Omental fat pad (tissue), 4 donors: Measurements from ENCODE around the gene TNXB. TPM values are rescaled to one million over a fixed set of nuclear protein-coding genes. Genes with fewer than 3 reads are reported as not detected.
A peak's percentile ranks its signal among the peaks of the same experiment; 100 is the strongest.

Experiments used
- ATAC-seq: fragments of 150-250 bp; one replicate; pipeline ENCODE4 v1.9.1; 2016; ENCODE audit warnings: mild to moderate bottlenecking, moderate library complexity; ENCODE audit not compliant: low FRiP score
- DNase-seq: peaks from one replicate; pipeline ENCODE4 v3.0.0-alpha.2; 2019; ENCODE audit warnings: low spot score
- total RNA-seq, 4 donors: library from RNA; depleted of rRNA; stranded (reverse); fragments of >200 nt; gene quantifications; one replicate each; pipeline ENCODE4 v1.1.0, GENCODE V29; 2016
- TF ChIP-seq, protein P1 (sequence below), 3 donors: fragments of 450-650 bp; IDR thresholded peaks; one replicate each; pipeline ENCODE4 v1.5.1; 2016 to 2017; ENCODE audit warnings: antibody characterized with exemption in 3 of 3, mild to moderate bottlenecking in 3 of 3, moderate library complexity in 2 of 3

Gene TNXB
- total RNA-seq, 4 donors from 2014 or later, result 129 to 311 (median 137) TPM

DNA sequence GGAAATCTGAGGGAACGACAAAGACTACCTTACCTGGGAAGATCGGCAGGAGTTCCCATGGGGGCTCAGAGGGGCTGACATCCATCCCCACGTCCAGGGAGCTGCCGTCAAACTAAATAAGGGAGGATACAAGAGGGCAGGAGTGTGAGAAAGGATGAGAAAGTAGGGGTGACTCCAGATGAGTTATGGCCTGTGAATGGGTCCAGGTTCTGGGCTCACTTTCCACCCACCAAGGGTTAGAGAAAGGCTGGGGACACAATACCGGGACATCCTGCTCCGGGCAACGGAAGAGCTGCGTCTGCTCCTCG lies 18.2 kb upstream of the TNXB start:
- ATAC-seq (no peak), DNase-seq (no peak)
- TF ChIP-seq, protein P1, sequence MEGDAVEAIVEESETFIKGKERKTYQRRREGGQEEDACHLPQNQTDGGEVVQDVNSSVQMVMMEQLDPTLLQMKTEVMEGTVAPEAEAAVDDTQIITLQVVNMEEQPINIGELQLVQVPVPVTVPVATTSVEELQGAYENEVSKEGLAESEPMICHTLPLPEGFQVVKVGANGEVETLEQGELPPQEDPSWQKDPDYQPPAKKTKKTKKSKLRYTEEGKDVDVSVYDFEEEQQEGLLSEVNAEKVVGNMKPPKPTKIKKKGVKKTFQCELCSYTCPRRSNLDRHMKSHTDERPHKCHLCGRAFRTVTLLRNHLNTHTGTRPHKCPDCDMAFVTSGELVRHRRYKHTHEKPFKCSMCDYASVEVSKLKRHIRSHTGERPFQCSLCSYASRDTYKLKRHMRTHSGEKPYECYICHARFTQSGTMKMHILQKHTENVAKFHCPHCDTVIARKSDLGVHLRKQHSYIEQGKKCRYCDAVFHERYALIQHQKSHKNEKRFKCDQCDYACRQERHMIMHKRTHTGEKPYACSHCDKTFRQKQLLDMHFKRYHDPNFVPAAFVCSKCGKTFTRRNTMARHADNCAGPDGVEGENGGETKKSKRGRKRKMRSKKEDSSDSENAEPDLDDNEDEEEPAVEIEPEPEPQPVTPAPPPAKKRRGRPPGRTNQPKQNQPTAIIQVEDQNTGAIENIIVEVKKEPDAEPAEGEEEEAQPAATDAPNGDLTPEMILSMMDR (IDR thresholded peaks at IDR 0.05), result no peak

DNA sequence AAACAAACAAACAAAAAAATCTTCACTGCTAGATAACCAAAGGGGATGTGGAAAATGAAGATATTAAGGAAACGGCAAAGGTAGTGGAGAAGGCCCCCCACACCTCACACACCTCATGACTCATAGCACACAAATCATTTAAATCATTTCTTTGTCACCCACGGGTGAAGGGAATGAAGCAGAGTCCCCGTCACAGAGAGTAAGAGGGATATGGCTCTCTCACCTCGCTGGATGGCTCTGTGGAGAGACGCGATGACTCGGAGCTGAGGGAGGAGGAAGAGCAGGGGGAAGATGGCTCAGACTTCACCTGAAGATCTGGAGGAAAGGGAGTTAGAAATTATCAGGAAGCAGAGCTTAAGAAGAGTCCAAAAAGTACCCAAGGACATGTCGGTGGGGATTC lies 17.7 kb upstream of the TNXB start:
- DNase-seq (no peak), ATAC-seq (no peak)
- TF ChIP-seq, protein P1 (IDR thresholded peaks at IDR 0.05), result no peak

DNA sequence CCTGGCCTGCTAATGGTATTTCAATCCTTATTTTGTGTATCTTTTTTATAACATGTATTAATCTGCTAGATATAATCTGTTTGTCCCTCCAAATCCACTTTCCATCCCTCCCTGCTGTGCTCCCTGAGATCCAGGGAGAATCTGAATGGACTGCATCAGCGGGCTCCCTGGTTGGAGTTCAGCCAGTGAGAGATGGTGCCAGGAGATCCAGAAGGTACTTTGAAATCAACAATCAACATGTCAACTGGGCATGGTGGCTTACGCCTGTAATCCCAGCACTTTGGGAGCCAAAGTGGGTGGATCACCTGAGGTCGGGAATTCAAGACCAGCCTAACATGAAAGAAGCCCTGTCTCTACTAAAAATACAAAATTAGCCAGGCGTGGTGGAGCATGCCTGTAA lies 14.5 kb upstream of the TNXB start:
- DNase-seq, result no peak
- TF ChIP-seq, protein P1 (IDR thresholded peaks at IDR 0.05), result no peak
- ATAC-seq, result no peak

DNA sequence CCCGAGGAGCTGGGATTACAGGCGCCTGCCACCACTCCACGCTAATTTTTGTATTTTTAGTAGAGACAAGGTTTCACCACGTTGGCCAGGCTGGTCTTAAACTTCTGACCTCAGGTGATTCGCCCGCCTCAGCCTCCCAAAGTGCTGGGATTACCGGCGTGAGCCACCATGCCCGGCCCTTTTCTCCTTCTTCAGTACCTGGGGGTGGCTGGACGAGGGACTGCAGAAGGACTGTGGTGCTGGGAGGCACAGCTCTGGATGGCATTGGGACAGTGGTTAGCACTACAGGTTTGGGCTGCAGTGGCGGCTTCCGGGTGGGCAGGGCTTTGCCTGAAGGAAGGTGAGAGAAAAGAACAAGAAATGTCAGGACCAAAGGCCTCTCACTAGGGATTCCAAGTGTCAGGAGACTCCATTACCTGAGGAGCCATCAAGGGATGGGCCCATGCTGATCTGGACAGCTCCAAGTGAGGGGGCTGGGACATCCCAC lies 11.5 kb upstream of the TNXB start:
- TF ChIP-seq, protein P1 (IDR thresholded peaks at IDR 0.05), result no peak
- no peak for DNase-seq
- no peak for ATAC-seq

DNA sequence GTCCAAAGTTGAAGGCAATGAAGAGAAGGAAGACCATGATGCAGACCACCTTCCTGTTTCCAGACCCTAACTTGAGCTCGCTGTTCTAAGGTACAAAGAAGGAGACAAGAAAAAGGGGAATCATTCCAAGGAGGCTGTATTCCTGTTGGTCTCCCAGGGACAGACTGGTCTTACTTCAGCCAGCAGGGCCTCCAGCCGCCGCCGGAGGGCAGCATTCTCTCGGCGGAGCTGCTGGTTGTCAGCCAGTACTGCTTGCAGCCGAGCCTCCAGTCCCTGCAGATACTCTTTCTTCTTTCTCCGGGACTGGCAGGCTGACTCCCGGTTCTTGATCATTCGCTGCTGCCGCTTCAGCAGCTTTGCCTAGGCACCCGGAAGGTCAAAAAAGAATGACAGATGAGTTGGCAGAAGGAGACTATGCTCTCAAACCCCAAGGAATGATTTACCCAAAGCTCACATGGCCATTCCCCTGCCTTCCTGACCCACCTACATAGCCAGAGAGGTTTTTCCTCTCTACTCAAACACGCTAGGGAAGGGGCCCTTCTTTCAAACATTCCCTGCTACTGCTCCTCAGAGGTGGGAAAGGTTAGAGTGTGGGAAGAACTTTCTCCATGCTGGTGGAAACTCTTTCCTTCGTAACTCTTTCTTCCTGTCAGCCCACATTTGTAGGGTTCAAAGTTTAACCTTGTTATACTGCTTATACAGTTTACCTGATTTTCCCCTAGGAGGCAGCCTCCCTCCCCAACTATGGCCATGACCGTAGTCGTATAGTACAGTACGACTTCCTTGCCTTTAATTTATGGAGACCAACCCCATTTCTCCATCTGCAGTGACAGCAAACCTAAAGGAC lies 9.9 kb upstream of the TNXB start:
- DNase-seq (peak; percentile 63), ATAC-seq (peak; percentile 61)
- TF ChIP-seq, protein P1 (IDR thresholded peaks at IDR 0.05), result peak in 1 of 3 donors; percentile 70

DNA sequence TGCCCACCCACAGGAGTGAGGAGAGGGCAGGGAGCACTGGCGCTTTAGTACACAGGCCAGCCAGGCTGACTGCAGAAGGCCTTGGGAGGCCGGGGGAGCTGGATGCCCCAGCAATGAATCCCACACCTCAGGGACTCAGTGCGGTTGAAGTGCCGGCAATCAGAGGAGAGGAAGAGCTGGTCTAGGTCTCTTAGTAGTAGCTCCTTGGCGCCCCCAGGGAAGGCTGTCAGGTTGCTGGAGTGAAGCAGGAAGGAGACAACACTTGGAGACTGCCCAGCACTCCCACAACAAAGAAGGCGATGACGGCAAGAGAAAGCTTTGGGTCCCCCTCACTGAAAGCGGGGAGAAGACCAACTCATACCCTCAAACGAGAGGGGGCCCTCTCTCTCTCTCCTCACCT lies 8.3 kb upstream of the TNXB start:
- TF ChIP-seq, protein P1 (IDR thresholded peaks at IDR 0.05), result no peak
- ATAC-seq, result no peak
- no peak for DNase-seq

DNA sequence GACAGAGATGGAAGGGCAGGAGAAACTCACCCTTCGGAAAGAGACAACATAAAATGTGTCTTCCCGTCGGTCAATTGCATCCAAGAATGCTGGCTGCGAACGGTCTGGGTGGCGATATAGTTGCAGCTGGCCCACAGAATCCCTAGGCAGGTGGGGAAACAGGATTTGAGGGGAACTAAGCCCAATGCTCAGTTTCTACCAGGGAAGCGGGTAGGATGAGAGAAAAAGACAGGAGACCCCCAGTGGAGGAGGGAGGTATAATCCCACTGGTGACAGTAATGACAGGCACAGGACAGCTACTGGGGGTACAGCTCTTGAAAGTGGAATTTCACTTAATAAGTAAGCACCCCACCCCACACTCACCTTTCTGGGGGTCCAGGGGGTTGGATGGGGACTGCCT lies 7.5 kb upstream of the TNXB start:
- DNase-seq, result no peak
- TF ChIP-seq, protein P1 (IDR thresholded peaks at IDR 0.05), result no peak
- no peak for ATAC-seq
